Uterus (tissue), 4 donors: ENCODE data around the gene SIN3A. TPM values are rescaled to one million over a fixed set of nuclear protein-coding genes. Genes with fewer than 3 reads are reported as not detected.

Experiments
- DNase-seq, 2 donors: peaks; one replicate each; pipeline ENCODE4 v3.0.0-alpha.2; 2019 to 2020
- H3K27ac ChIP-seq, 2 donors: fragments of 200-600 bp; sonication (generic); 1 replicate in 1 of 2; 2 replicates in 1 of 2; pipeline ENCODE4 v1.5.1; 2016 to 2018
- H3K27me3 ChIP-seq, 2 donors: fragments of 200-600 bp; sonication (generic); one replicate each; pipeline ENCODE4 v1.5.1; 2018 to 2019; ENCODE audit warnings: control low read depth in 1 of 2
- H3K36me3 ChIP-seq, 2 donors: fragments of 200-600 bp; sonication (generic); one replicate each; pipeline ENCODE4 v1.5.1; 2019; ENCODE audit warnings: control low read depth in 1 of 2
- H3K4me1 ChIP-seq, 2 donors: fragments of 200-600 bp; sonication (generic); one replicate each; pipeline ENCODE4 v1.5.1; 2018 to 2019; ENCODE audit warnings: control low read depth in 1 of 2
- H3K4me3 ChIP-seq, 2 donors: fragments of 200-600 bp; sonication (generic); 1 replicate in 1 of 2; 2 replicates in 1 of 2; pipeline ENCODE4 v1.5.1; 2018 to 2019; ENCODE audit warnings: mild to moderate bottlenecking in 1 of 2
- H3K9me3 ChIP-seq, 2 donors: fragments of 200-600 bp; sonication (generic); one replicate each; pipeline ENCODE4 v1.5.1; 2019; ENCODE audit warnings: control low read depth in 1 of 2
- CTCF ChIP-seq, 4 experiments: fragments of 200-600 bp in 2 of 4; fragments of 450-650 bp in 2 of 4; sonication (generic) in 2 of 4; IDR thresholded peaks; one replicate each; pipeline ENCODE4 v1.5.1; 2016 to 2019; ENCODE audit warnings: antibody characterized with exemption in 4 of 4, mild to moderate bottlenecking in 2 of 4, moderate library complexity in 1 of 4
- POLR2A ChIP-seq, 2 donors: fragments of 450-650 bp; IDR thresholded peaks; one replicate each; pipeline ENCODE4 v1.6.1; 2016; ENCODE audit warnings: antibody characterized with exemption in 2 of 2, mild to moderate bottlenecking in 1 of 2, moderate library complexity in 1 of 2
- intact Hi-C: fragments of 100-400 bp; cut with DNase I; formaldehyde crosslinking; loops from one replicate; pipeline ENCODE4 v1.15.1; 2023; ENCODE audit warnings: low total_unique reads
- total RNA-seq, 4 donors: library from RNA; depleted of rRNA in 3 of 4; stranded (reverse); fragments of >200 nt in 3 of 4; gene quantifications; one replicate each; pipeline versions ENCODE4 v1.1.0 to v1.2.4, GENCODE V29; 2014 to 2023
- donor health status: DM: yes; HTN: yes; CAD: no.

Gene SIN3A
- total RNA-seq, 4 donors from 2014 or later: 20.3 to 116 (median 55.2) TPM

GRCh38 chr15:75356006-75356405 lies 95.5 kb downstream of the SIN3A start:
- Histone ChIP-seq H3K36me3 (no peaks in the 10 kb centered on the region), H3K4me3 (no peak overlapping the region), H3K9me3 (no peaks in the 10 kb centered on the region), H3K4me1 (no peaks in the 10 kb centered on the region), H3K27me3 (no peaks in the 10 kb centered on the region), H3K27ac (no peak overlapping the region)
- TF ChIP-seq CTCF (IDR thresholded peaks at IDR 0.05): no peak
- no peak for TF ChIP-seq POLR2A (IDR thresholded peaks at IDR 0.05)
- DNase-seq: no peak
- intact Hi-C loops: no loop called here

GRCh38 chr15:75355369-75355768 lies 96.1 kb downstream of the SIN3A start:
- Histone ChIP-seq H3K4me3 (no peak overlapping the region), H3K27me3 (no peaks in the 10 kb centered on the region), H3K9me3 (no peaks in the 10 kb centered on the region), H3K36me3 (no peaks in the 10 kb centered on the region), H3K27ac (no peak overlapping the region), H3K4me1 (no peaks in the 10 kb centered on the region)
- TF ChIP-seq POLR2A (IDR thresholded peaks at IDR 0.05) (no peak), CTCF (IDR thresholded peaks at IDR 0.05) (no peak)
- intact Hi-C loops: no loop called here
- no peak for DNase-seq

DNA sequence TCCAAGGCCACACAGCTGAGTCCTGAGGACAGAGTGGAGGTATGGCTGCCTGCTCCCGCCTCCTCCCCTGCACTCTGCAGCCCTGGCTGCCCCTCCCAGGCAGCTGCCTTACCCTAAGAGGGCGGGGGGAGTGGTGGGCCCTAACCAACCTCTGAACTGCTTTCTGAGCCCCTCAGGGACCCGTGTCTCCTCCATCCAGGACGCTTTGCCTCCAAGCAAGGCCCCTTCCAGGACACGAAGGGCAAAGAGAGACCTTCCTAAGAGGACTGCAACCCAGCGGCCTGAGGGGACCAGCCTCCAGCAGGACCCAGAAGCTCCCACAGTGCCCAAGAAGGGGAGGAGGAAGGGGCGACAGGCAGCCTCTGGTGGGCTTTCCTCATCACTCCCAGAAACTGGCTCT lies 97.0 kb downstream of the SIN3A start:
- DNase-seq: no peak
- Histone ChIP-seq H3K9me3 (no peaks in the 10 kb centered on the region), H3K36me3 (no peaks in the 10 kb centered on the region), H3K4me3 (no peak overlapping the region), H3K27ac (no peak overlapping the region), H3K4me1 (no peaks in the 10 kb centered on the region), H3K27me3 (no peaks in the 10 kb centered on the region)
- intact Hi-C loops: no loop called here
- no peak for TF ChIP-seq CTCF (IDR thresholded peaks at IDR 0.05)
- no peak for TF ChIP-seq POLR2A (IDR thresholded peaks at IDR 0.05)

DNA sequence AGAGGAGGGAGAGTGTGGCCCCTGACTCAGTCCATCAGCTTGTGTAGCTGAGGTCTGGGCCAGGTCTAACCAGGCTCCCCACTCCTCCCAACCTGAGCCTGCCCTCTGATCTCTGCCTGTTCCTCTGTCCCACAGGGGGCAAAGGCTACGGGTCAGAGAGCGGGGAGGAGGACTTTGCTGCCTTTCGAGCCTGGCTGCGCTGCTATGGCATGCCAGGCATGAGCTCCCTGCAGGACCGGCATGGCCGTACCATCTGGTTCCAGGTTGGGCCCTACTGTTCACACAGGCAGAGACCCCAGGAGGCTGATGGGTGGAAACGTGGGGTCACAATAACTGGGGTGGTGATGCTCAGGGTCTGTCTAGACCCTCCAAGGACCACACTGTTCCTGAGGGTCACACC lies 97.9 kb downstream of the SIN3A start:
- intact Hi-C loops: no loop called here
- Histone ChIP-seq H3K9me3 (no peaks in the 10 kb centered on the region), H3K4me1 (peaks cover 0 to 4% of the 10 kb centered on the region in 2 donors), H3K27me3 (no peaks in the 10 kb centered on the region), H3K27ac (no peak overlapping the region), H3K36me3 (no peaks in the 10 kb centered on the region), H3K4me3 (no peak overlapping the region)
- DNase-seq: no peak
- no peak for TF ChIP-seq POLR2A (IDR thresholded peaks at IDR 0.05)
- no peak for TF ChIP-seq CTCF (IDR thresholded peaks at IDR 0.05)

DNA sequence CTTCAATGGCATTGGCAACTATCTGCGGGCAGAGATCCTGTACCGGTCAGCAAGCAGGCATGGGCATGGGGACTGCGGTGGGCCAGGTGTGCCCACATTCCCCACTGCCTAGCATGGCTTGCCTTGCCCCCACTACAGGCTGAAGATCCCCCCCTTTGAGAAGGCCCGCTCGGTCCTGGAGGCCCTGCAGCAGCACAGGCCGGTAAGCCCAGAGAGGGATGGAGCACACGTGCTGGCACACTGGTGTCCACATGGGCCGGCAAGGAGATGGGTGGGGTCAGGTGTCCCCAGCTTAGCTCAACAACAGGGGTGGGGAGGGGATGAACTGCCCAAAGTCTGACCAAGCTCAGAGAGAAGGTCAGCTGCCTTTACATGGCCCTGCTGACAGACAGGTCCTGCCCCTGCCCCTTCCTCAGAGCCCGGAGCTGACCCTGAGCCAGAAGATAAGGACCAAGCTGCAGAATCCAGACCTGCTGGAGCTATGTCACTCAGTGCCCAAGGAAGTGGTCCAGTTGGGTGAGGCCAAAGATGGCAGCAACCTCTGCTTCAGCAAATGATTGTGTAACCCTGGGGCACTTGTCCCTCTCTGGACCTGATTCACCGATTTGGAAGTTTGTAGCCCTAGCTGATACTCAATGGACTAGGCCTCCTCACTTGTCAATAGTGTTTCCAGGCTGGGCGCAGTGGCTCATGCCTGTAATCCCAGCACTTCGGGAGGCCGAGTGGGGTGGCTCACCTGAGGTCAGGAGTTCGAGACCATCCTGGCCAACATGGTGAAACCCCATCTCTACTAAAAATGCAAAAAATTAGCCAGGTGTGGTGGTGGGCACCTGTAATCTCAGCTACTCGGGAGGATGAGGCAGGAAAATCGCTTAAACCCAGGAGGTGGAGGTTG lies 99.1 kb downstream of the SIN3A start:
- intact Hi-C loops: no loop called here
- H3K27ac ChIP-seq: no peak overlapping the region
- H3K9me3 ChIP-seq: no peaks in the 10 kb centered on the region
- no peak for DNase-seq
- peaks cover 0 to 6% of the 10 kb centered on the region in 2 donors for H3K4me1 ChIP-seq
- no peaks in the 10 kb centered on the region for H3K36me3 ChIP-seq
- TF ChIP-seq POLR2A (IDR thresholded peaks at IDR 0.05) (no peak), CTCF (IDR thresholded peaks at IDR 0.05) (no peak)
- H3K4me3 ChIP-seq: no peak overlapping the region
- no peaks in the 10 kb centered on the region for H3K27me3 ChIP-seq
